Smooth muscle cell (in vitro differentiated cells): Measurements from ENCODE around the gene LRRK1. TPM values are rescaled to one million over a fixed set of nuclear protein-coding genes. Genes with fewer than 3 reads are reported as not detected.

Experiments used
- DNase-seq: peaks from one replicate; lab custom pipeline; 2025; ENCODE audit not compliant: unreplicated experiment; lab: John Stamatoyannopoulos, UW
- H2AFZ ChIP-seq: fragments of 200-600 bp; sonication (generic); 2 replicates; pipeline ENCODE4 v1.6.0; 2016; ENCODE audit warnings: antibody characterized with exemption, low read depth, mild to moderate bottlenecking
- H3F3A ChIP-seq: fragments of 200-600 bp; sonication (generic); 2 replicates; pipeline ENCODE4 v1.6.0; 2017; ENCODE audit warnings: antibody characterized with exemption, low read depth
- H3K27ac ChIP-seq: fragments of 200-600 bp; sonication (generic); 2 replicates; pipeline ENCODE4 v1.5.1; 2016; ENCODE audit warnings: low read depth, mild to moderate bottlenecking
- H3K27me3 ChIP-seq: fragments of 200-600 bp; sonication (generic); 2 replicates; pipeline ENCODE4 v1.6.1; 2016; ENCODE audit warnings: low read depth, mild to moderate bottlenecking
- H3K36me3 ChIP-seq: fragments of 200-600 bp; sonication (generic); 2 replicates; pipeline ENCODE4 v1.5.1; 2016; ENCODE audit warnings: low read depth
- H3K4me1 ChIP-seq: fragments of 200-600 bp; sonication (generic); 2 replicates; pipeline ENCODE4 v1.5.1; 2016; ENCODE audit warnings: low read depth
- H3K4me2 ChIP-seq: fragments of 200-600 bp; sonication (generic); 2 replicates; pipeline ENCODE4 v1.6.0; 2016; ENCODE audit warnings: mild to moderate bottlenecking
- H3K4me3 ChIP-seq: fragments of 200-600 bp; sonication (generic); 2 replicates; pipeline ENCODE4 v1.5.1; 2016; ENCODE audit warnings: mild to moderate bottlenecking
- H3K79me2 ChIP-seq: fragments of 200-600 bp; sonication (generic); 2 replicates; pipeline ENCODE4 v1.6.0; 2016; ENCODE audit warnings: low read depth, mild to moderate bottlenecking
- H3K9ac ChIP-seq: fragments of 200-600 bp; sonication (generic); 2 replicates; pipeline ENCODE4 v1.6.0; 2016; ENCODE audit warnings: low read depth
- H3K9me3 ChIP-seq: fragments of 200-600 bp; sonication (generic); replicated peaks from 2 replicates; pipeline ENCODE4 v1.5.1; 2016; ENCODE audit warnings: low read depth
- H4K20me1 ChIP-seq: fragments of 200-600 bp; sonication (generic); 2 replicates; pipeline ENCODE4 v1.6.0; 2016; ENCODE audit warnings: low read depth
- CTCF ChIP-seq: fragments of 200-600 bp; sonication (generic); IDR thresholded peaks from 2 replicates; pipeline ENCODE4 v1.5.1; 2017; ENCODE audit warnings: borderline replicate concordance, mild to moderate bottlenecking, antibody characterized with exemption; ENCODE audit not compliant: insufficient read depth, poor library complexity, severe bottlenecking
- whole genome bisulfite sequencing: methylation state at CpG from one replicate; pipeline ENCODE4 v1.1.7; 2016; ENCODE audit warnings: low lambda C conversion rate; 5-methylcytosine and 5-hydroxymethylcytosine counted together
- polyA plus RNA-seq: library from polyadenylated mRNA; unstranded; fragments of >200 nt; fragmentation: Nextera tagmentation; extraction: Ambion mirVana; gene quantifications from 2 replicates; pipeline ENCODE4 v1.2.1, GENCODE V29; 2016
- total RNA-seq: library from RNA; depleted of rRNA; stranded (reverse); fragments of >200 nt; gene quantifications from 2 replicates; pipeline ENCODE4 v1.2.3, GENCODE V29; 2014

LRRK1 gene
- total and polyA plus RNA-seq, 2 experiments from 2014 or later: 1.1 to 1.6 TPM

GRCh38 chr15:101063891-101064794, 145.0 kb downstream of the LRRK1 start:
- TF ChIP-seq CTCF: no peak
- no peak for DNase-seq
- Histone ChIP-seq H3K4me3 (no peak overlapping the region), H2AFZ (no peak overlapping the region), H3F3A (peaks cover 4% of the 10 kb centered on the region), H3K36me3 (no peaks in the 10 kb centered on the region), H4K20me1 (no peaks in the 10 kb centered on the region), H3K4me1 (peaks cover 31% of the 10 kb centered on the region), H3K9ac (no peak overlapping the region), H3K4me2 (no peak overlapping the region), H3K9me3 (no peaks in the 10 kb centered on the region), H3K27me3 (no peaks in the 10 kb centered on the region), H3K79me2 (no peaks in the 10 kb centered on the region), H3K27ac (no peak overlapping the region)
- WGBS: 85% methylated on average over 30 of the region's 30 CpGs

- peaks cover 39% of the 10 kb centered on the region for H3K4me1 ChIP-seq
- H3F3A ChIP-seq: peaks cover 13% of the 10 kb centered on the region
- no peak for DNase-seq
- no peak overlapping the region for H2AFZ ChIP-seq
- H3K79me2 ChIP-seq: no peaks in the 10 kb centered on the region
- H3K36me3 ChIP-seq: no peaks in the 10 kb centered on the region
- WGBS: 97% methylated on average over 19 of the region's 19 CpGs
- no peak overlapping the region for H3K4me3 ChIP-seq
- H3K27me3 ChIP-seq: no peaks in the 10 kb centered on the region
- no peak overlapping the region for H3K27ac ChIP-seq
- no peak overlapping the region for H3K4me2 ChIP-seq
- no peaks in the 10 kb centered on the region for H3K9me3 ChIP-seq
- no peak for TF ChIP-seq CTCF
- no peak overlapping the region for H3K9ac ChIP-seq
- H4K20me1 ChIP-seq: no peaks in the 10 kb centered on the region
Observed at GRCh38 chr15:101064795-101065569, 145.8 kb downstream of the LRRK1 start.

DNA sequence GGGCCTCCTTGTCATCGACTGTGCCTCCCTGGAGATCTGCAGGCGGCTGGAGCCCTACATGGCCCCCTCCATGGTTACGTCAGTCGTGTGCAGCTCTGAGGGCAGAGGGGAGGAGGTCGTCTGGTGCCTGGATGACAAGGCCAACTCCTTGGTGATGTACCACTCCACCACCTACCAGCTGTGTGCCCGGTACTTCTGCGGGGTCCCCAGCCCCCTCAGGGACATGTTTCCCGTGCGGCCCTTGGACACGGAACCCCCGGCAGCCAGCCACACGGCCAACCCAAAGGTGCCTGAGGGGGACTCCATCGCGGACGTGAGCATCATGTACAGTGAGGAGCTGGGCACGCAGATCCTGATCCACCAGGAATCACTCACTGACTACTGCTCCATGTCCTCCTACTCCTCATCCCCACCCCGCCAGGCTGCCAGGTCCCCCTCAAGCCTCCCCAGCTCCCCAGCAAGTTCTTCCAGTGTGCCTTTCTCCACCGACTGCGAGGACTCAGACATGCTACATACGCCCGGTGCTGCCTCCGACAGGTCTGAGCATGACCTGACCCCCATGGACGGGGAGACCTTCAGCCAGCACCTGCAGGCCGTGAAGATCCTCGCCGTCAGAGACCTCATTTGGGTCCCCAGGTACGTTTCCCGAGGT, 146.5 kb downstream of the LRRK1 start:
- H2AFZ ChIP-seq: no peak overlapping the region
- no peak overlapping the region for H3K4me2 ChIP-seq
- H3K4me3 ChIP-seq: no peak overlapping the region
- no peaks in the 10 kb centered on the region for H3K79me2 ChIP-seq
- no peak for TF ChIP-seq CTCF
- peaks cover 14% of the 10 kb centered on the region for H3F3A ChIP-seq
- no peak overlapping the region for H3K9ac ChIP-seq
- no peak for DNase-seq
- no peaks in the 10 kb centered on the region for H3K36me3 ChIP-seq
- 96% methylated on average over 25 of the region's 28 CpGs for WGBS
- H3K4me1 ChIP-seq: peaks cover 44% of the 10 kb centered on the region
- H3K27me3 ChIP-seq: no peaks in the 10 kb centered on the region
- H3K9me3 ChIP-seq: no peaks in the 10 kb centered on the region
- no peak overlapping the region for H3K27ac ChIP-seq
- no peaks in the 10 kb centered on the region for H4K20me1 ChIP-seq
